Measurements from ENCODE around the gene DNAJC30. TPM values are rescaled to one million over a fixed set of nuclear protein-coding genes. Genes with fewer than 3 reads are reported as not detected.

The DNAJC30 gene
- total and polyA plus RNA-seq, 2 experiments from 2014 or later: 2.8 to 5.6 TPM

DNA sequence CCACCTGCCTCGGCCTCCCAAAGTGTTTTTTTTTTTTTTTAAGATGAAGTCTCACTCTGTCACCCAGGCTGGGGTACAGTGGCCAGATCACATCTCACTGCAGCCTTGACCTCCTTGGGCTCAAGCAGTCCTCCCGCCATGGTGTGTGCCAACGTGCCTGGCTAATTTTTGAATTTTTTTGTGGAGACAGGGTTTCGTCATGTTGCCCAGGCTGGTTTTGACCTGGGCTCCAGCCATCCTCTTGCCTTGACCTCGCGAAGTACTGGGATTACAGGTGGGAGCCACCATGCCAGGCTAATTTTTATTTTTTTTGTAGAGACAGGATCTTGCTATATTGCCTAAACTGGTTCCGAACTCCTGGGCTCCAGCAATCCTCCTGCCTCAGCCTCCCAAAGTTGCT, 49.9 kb downstream of the DNAJC30 start:
- Histone ChIP-seq H3K27ac (ENCODE audit: low read depth) (no peak overlapping the region), H2AFZ (no peak overlapping the region), H3K4me1 (ENCODE audit: insufficient read depth) (no peaks in the 10 kb centered on the region), H3K36me3 (ENCODE audit: insufficient read depth) (no peaks in the 10 kb centered on the region), H3K27me3 (ENCODE audit: insufficient read depth) (no peaks in the 10 kb centered on the region), H3F3A (replicated peaks; ENCODE audit: low read depth) (no peaks in the 10 kb centered on the region), H4K20me1 (replicated peaks; ENCODE audit: insufficient read depth) (no peaks in the 10 kb centered on the region; the same call in 1 of the 2 replicates), H3K4me2 (no peak overlapping the region), H3K9me2 (ENCODE audit: insufficient read depth) (no peaks in the 10 kb centered on the region; the same call in 1 of the 2 replicates), H3K4me3 (no peak overlapping the region), H3K79me2 (replicated peaks; ENCODE audit: insufficient read depth) (no peaks in the 10 kb centered on the region)
- no peak for DNase-seq (ENCODE audit: low spot score)
- no peak for ATAC-seq
- H3K9me3 Mint-ChIP-seq: no peaks in the 10 kb centered on the region; the same call in 2 of the 3 replicates
- TF ChIP-seq CREB1 (CRISPR knock-in tag; IDR thresholded peaks at IDR 0.05; ENCODE audit: low read depth) (no peak), REST (IDR thresholded peaks at IDR 0.05; ENCODE audit: unreplicated experiment) (no peak)
- no peak overlapping the region for H3K4me3 Mint-ChIP-seq
- H3K27me3 Mint-ChIP-seq (ENCODE audit: insufficient read depth, low read depth, poor library complexity): peaks cover 17% of the 10 kb centered on the region
- H3K4me1 Mint-ChIP-seq: peaks cover 3% of the 10 kb centered on the region; the same call in 2 of the 3 replicates
- no peak overlapping the region for H3K27ac Mint-ChIP-seq
- no peaks in the 10 kb centered on the region; the same call in 2 of the 3 replicates for H3K36me3 Mint-ChIP-seq (ENCODE audit: low read depth)

DNA sequence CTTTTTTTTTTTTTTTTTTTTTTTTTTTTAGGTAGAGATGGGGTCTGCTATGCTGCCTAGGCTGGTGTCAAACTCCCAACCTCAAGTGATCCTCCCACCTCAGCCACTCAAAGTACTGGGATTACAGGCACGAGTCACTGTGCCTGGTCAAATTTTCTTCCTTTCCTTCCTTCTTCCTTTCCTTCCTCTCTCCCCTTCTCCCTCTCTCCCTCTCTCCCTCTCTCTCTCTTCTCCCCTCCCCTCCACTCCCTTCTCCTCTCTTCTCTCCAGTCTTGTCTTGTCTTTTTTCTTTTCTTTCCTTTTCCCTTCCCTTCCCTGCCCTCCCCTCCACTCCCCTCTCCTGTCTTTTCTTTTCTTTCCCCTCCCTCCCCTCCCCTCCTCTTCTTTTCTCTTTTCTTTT, 51.7 kb downstream of the DNAJC30 start:
- Mint-ChIP-seq H3K27ac (no peak overlapping the region), H3K4me1 (peaks cover 6% of the 10 kb centered on the region), H3K9me3 (no peaks in the 10 kb centered on the region; the same call in 2 of the 3 replicates), H3K4me3 (no peak overlapping the region), H3K36me3 (ENCODE audit: low read depth) (no peaks in the 10 kb centered on the region; the same call in 2 of the 3 replicates), H3K27me3 (ENCODE audit: insufficient read depth, low read depth, poor library complexity) (peaks cover 16% of the 10 kb centered on the region)
- Histone ChIP-seq H3K27me3 (ENCODE audit: insufficient read depth) (no peaks in the 10 kb centered on the region), H3K9me2 (ENCODE audit: insufficient read depth) (no peaks in the 10 kb centered on the region; the same call in 1 of the 2 replicates), H4K20me1 (replicated peaks; ENCODE audit: insufficient read depth) (no peaks in the 10 kb centered on the region; the same call in 1 of the 2 replicates), H3K27ac (ENCODE audit: low read depth) (no peak overlapping the region), H3F3A (replicated peaks; ENCODE audit: low read depth) (no peaks in the 10 kb centered on the region), H2AFZ (no peak overlapping the region), H3K4me1 (ENCODE audit: insufficient read depth) (no peaks in the 10 kb centered on the region), H3K36me3 (ENCODE audit: insufficient read depth) (no peaks in the 10 kb centered on the region), H3K4me3 (no peak overlapping the region), H3K4me2 (no peak overlapping the region), H3K79me2 (replicated peaks; ENCODE audit: insufficient read depth) (no peaks in the 10 kb centered on the region)
- DNase-seq (ENCODE audit: low spot score) (no peak), ATAC-seq (no peak)
- TF ChIP-seq POLR2AphosphoS5 (IDR thresholded peaks at IDR 0.05; ENCODE audit: low read depth): no peak
- no peak for TF ChIP-seq CTCF (conservative IDR thresholded peaks at IDR 0.05; ENCODE audit: low read depth in 2 of 2)
- no peak for TF ChIP-seq REST (IDR thresholded peaks at IDR 0.05; ENCODE audit: unreplicated experiment)
- TF ChIP-seq, protein P1, sequence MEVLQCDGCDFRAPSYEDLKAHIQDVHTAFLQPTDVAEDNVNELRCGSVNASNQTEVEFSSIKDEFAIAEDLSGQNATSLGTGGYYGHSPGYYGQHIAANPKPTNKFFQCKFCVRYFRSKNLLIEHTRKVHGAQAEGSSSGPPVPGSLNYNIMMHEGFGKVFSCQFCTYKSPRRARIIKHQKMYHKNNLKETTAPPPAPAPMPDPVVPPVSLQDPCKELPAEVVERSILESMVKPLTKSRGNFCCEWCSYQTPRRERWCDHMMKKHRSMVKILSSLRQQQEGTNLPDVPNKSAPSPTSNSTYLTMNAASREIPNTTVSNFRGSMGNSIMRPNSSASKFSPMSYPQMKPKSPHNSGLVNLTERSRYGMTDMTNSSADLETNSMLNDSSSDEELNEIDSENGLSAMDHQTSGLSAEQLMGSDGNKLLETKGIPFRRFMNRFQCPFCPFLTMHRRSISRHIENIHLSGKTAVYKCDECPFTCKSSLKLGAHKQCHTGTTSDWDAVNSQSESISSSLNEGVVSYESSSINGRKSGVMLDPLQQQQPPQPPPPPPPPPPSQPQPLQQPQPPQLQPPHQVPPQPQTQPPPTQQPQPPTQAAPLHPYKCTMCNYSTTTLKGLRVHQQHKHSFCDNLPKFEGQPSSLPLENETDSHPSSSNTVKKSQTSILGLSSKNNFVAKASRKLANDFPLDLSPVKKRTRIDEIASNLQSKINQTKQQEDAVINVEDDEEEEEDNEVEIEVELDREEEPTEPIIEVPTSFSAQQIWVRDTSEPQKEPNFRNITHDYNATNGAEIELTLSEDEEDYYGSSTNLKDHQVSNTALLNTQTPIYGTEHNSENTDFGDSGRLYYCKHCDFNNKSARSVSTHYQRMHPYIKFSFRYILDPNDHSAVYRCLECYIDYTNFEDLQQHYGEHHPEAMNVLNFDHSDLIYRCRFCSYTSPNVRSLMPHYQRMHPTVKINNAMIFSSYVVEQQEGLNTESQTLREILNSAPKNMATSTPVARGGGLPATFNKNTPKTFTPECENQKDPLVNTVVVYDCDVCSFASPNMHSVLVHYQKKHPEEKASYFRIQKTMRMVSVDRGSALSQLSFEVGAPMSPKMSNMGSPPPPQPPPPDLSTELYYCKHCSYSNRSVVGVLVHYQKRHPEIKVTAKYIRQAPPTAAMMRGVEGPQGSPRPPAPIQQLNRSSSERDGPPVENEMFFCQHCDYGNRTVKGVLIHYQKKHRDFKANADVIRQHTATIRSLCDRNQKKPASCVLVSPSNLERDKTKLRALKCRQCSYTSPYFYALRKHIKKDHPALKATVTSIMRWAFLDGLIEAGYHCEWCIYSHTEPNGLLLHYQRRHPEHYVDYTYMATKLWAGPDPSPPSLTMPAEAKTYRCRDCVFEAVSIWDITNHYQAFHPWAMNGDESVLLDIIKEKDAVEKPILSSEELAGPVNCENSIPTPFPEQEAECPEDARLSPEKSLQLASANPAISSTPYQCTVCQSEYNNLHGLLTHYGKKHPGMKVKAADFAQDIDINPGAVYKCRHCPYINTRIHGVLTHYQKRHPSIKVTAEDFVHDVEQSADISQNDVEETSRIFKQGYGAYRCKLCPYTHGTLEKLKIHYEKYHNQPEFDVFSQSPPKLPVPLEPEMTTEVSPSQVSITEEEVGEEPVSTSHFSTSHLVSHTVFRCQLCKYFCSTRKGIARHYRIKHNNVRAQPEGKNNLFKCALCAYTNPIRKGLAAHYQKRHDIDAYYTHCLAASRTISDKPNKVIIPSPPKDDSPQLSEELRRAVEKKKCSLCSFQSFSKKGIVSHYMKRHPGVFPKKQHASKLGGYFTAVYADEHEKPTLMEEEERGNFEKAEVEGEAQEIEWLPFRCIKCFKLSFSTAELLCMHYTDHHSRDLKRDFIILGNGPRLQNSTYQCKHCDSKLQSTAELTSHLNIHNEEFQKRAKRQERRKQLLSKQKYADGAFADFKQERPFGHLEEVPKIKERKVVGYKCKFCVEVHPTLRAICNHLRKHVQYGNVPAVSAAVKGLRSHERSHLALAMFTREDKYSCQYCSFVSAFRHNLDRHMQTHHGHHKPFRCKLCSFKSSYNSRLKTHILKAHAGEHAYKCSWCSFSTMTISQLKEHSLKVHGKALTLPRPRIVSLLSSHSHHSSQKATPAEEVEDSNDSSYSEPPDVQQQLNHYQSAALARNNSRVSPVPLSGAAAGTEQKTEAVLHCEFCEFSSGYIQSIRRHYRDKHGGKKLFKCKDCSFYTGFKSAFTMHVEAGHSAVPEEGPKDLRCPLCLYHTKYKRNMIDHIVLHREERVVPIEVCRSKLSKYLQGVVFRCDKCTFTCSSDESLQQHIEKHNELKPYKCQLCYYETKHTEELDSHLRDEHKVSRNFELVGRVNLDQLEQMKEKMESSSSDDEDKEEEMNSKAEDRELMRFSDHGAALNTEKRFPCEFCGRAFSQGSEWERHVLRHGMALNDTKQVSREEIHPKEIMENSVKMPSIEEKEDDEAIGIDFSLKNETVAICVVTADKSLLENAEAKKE (CRISPR knock-in tag; IDR thresholded peaks at IDR 0.05): no peak
- no peak for TF ChIP-seq CREB1 (CRISPR knock-in tag; IDR thresholded peaks at IDR 0.05; ENCODE audit: low read depth)
